IPS DF 4.7 (cell line): Measurements from ENCODE around the gene TMEM98.
"Not testable (repeated sequence)": the region's sequence is repeated elsewhere in the genome, so short reads cannot be mapped to it uniquely, and the experiment has no call there.

Experiments used
- DNase-seq: peaks from one replicate; pipeline ENCODE4 v3.0.0-alpha.2; 2013; ENCODE audit warnings: low spot score; ENCODE audit errors: extremely low read depth

TMEM98 gene

DNA sequence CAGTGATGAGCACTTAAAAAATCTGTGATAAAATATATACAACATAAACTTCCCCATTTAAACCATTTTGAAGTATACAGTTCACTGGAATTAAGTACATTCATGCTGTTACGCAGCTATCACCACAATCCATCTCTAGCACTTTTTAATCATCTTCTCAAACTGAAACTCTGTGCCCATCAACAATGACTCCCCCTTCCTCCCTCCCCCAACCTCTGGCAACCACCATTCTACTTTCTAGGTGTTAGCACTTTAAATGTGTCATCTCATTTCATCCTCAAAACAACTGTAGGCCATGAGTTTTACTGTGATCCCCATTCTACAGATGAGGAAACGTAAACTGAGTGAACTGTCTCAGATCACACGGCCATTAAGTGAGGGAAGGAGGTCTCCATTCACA lies 13.8 kb upstream of the TMEM98 start:
- no peak for DNase-seq

DNA sequence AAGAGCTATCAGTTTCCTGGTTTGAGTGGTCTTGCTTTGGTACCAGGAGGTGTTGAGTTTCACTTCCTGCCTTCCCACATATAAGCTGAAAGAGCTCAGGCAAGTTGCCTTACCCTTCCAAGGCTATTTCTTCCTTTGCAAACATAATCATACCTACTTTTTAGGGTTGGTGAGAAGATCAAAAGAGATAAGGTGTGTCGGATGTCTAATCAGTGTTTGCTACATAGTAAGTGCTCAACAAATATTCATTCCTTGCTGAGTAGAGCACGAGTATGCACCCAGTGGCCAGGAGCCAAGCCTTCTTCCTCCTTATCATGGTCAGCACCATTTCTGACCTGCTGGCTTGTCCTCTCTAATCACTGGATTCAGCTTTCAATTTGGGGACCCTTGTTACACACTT lies 12.7 kb upstream of the TMEM98 start:
- DNase-seq, result no peak

DNA sequence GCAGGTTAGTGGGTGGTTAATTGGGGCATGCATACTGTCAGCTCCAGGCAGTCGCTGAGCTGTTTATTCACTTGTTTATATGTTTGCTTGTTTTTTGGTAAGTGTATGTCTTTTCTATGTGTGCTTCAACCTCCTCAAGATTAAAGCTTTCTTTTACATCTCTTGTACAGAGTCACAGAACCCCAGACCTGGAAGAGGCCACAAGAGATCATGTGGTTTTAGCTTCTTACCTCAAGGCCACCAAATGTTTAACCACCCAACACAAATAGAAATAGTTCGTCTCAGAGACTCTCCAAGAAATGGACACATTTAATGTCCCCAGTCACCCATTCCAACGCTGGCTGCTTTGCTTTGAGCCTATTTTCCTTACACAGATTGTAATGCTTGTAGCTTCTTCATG lies 11.8 kb upstream of the TMEM98 start:
- no peak for DNase-seq

DNA sequence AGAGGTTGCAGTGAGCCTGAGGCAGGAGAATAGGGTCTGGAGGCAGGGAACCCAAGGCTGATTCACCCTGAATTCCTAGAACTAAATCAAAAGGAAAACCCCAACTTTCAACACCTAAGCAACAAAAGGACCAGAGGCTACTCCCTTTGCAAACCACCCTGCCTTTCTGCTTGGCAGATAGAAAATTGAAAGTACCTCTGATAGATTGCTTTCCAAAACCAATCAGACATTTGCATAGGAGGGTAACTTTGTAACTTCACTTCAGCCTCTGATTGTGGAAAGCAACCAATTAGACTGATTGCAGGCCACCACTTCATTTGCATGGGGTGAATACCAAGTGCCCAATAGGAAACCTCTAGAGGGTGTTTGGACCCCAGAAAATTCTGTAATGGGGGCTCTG lies 10.9 kb upstream of the TMEM98 start:
- no peak for DNase-seq

DNA sequence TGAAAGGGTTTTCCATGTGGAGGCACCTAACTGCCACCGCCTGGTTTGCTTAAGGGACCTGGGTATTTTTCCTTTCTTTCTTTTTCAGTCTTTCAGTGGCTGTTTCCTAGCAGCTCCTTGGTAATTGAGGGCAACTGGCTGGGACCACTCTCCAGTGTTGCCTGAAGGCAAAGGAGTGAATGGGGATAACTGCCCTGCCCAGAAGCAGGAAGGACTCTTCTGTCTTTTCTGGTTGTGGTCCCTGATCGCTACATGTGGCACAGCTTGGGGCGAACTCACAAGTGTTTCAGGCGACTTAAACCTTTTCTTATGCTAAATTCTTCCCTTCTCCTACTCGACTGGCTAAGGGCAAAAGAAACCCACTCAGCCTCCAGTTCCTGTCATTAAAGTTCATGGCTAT lies 10.1 kb upstream of the TMEM98 start:
- no peak for DNase-seq

DNA sequence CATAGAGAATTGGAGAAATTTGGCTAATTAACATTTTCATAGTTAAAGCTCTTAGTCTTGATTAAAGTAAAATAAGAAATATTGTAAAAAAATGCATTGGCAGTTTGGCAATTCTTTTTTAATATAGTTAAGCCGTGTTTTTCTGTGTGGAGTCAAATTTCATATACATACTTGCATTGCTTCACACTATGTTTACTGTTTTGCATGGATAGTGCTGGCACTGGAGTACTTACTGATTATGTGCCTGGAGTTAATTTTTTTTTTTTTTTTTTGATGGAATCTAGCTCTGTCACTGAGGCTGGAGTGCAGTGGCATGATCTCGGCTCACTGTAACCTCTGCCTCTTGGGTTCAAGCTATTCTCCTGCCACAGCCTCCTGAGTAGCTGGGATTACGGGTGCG lies 8.1 kb upstream of the TMEM98 start:
- DNase-seq, result not testable (repeated sequence)

DNA sequence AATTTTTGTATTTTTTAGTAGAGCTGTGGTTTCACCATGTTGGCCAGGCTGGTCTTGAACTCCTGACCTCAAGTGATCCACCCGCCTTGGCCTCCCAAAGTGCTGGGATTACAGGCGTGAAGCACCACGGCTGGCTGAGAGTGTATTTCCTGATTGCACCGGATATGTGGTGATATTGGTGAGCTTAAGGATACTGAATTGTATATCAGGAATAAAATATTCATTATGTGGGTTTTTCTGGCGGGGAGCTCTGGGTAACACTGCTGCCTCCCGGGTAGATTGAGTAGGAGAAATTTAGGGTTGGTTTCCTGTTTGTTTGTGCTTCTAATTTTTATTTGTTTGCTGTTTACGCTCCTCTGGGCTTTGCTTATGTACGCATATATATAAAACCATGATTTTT lies 7.7 kb upstream of the TMEM98 start:
- DNase-seq, result no peak

DNA sequence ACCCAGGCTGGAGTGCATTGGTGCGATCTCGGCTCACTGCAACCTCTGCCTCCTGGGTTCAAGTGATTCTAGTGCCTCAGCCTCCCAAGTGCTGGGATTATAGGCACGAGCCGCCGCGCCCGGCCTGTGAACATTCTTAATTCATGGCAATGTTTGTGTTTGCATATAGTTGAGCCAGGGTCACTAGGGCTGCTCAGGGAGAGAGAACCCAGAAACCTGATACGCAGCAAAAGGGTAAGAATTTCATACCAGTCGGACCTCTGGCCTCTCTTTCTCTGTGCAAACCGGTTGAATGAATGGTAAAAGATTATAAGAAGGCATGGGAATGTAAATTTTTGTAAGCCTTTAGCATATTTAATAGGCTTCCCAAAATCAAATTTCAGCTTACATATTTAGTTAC lies 6.9 kb upstream of the TMEM98 start:
- DNase-seq, result no peak

DNA sequence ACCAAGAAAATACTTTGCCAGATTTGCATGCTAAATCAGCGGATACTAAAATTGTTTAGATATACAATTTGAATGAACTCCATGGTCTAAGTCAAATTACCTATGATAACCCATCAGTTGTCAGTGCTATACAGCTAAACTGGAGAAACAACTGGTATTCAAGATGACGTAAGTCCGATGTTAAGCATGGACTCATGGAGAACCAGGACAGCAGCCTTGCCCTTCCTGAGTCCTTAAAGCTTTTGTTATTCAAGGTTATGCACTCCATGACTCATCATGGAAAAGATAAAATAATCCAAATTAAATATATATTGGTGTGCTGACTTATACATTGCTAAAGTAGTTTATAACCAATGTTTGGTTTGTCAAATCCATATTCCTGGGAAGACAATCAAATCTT lies 4.0 kb upstream of the TMEM98 start:
- DNase-seq, result not testable (repeated sequence)

DNA sequence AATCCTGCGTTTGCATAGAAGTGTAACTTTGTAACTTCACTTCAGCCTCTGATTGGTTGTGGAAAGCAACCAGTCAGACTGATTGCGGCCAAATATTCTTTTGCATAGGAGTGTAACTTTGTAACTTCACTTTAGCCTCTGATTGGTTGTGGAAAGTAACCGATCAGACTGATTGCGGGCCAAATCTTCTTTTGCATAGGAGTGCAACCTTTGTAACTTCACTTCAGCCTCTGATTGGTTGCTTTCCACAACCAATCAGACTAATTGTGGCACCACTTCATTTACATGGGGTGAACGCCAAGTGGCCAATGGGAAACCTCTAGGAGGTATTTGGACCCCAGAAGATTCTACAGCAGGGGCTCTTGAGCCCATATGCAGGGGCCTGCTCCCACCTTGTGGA lies 1.8 kb upstream of the TMEM98 start:
- DNase-seq, result no peak

DNA sequence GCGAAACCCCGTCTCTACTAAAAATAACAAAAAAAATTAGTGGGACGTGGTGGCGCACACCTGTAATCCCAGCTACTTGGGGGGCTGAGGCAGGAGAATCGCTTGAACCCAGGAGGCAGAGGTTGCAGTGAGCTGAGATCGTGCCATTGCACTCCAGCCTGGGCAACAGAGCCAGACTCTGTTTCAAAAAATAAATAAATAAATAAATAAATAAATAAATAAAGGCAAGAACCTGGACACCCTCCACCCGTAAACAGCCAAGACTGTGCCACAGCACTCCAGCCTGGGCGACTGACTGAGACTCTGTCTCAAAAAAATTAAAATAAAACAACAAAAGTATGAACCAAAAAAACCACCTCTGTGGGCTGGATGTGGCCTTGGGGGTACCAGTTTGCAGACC lies 1.2 kb upstream of the TMEM98 start:
- DNase-seq, result not testable (repeated sequence)

DNA sequence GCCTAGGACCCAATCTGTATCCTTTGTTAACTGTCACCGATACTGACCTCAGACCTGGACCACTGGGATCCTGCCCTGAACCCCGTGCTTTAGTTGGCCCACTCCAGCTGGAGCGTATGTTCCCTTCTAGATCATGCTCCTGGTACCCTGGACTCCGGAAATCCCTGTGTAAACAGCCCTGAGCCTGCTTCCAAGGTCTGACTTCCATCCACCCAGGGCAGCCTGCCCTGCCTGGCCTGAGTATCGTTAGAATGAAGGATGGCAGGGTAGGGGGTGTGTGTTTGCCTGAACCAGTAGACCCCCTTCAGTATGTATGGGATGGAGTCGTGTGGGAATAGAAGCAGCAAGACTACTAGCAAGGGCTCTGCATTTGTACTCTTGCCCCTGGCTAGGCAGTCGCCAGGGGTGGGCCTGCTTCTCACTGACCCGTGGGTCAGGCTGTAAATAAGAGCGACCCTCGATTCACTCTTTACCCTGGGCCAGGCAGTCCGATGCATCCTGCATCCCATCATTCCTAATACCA lies 691 bp upstream of the TMEM98 start:
- DNase-seq, result no peak

DNA sequence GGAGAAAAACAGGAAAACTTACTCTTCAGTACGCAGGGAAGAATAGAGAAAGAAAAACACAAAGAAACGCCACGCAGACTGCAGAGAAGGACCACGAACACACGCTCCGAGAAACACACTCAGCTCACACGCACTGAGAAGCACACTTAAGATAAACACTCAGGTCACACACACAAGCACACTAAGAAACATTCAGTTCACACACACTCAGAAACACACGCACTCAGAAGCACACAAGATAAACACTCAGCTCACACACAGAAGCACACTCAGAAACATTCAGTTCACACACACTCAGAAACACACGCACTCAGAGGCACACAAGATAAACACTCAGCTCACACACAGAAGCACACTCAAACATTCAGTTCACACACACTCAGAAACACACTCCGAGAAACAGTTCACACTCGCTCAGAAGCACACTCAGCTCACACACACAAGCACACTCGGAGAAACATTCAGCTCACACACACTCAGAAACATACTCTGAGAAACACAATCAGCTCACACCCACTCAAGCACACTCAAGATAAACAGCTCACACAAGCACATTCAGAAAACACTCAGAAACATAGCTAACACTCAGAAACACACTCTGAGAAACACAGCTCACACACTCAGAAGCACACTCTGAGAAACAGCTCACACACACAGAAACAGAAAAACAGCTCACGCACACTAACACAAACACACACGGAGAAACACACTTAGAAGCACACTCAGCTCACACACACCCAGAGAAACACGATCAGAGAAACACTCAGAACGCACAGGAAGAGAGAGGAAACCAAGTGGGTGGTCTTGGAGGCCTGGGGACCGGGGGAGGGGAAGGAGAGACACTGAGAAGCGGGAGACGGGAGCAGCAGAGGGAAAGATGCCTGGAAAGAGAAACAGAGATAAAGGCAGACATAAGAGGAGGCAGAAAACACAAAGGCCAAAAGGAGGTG lies 908 bp downstream of the TMEM98 start:
- DNase-seq, result no peak

DNA sequence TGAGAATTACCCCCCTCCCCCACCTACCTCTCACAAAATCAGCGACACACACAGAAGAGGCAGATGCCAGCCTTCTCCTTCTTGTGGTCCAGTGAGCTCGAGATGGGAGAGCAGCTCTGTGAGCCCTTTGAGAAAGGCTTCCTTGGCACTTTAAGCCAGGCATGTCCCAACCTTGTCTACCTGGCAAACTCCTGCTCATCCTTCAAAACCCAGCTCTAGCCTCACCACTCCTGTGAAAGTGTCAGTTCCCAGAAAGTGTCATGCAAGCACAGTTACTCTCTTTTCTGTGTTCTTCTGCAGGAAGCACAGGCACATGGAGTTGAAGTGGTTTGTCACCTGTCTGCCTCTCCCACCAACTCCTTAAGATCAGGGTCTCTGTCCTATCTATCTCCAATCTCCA lies 1.6 kb downstream of the TMEM98 start:
- DNase-seq, result no peak

DNA sequence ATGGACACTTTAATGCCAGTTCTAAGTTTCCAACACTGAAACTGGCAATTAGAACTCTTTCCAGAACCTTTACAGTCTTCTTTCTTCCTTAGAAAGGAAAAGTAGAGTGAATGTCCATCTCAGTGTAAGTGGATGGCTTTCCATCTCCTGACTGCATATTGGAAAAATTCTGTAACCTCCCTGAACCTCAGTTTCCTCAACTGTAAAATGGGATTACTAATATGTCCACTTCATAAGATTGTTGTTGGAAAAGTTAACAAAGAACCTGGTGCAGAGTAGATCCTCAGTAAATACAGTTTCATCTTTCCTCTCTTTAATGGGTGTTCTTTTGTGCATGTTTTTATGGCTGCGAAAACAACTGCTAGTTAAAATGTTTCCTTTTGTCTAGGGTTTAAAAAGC lies 2.6 kb downstream of the TMEM98 start:
- no peak for DNase-seq

DNA sequence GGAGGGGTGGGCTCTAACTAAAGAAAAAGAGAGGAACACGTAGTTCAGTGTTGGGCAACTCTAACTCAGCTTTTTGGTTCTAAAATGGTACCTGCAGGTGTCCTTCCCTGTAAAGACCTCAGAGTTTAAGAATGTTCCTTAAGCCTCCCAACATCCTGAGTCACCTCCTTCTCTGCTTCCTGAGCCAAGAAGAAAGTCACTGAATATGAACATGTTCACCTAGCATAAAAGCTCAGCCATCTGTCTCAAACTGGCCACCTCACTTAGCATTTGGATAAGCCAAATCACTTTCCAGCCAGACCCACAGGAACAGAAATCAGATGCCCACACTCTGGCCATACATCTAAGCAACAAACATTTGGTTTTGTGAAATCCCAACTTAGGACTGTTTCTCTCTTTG lies 3.7 kb downstream of the TMEM98 start:
- no peak for DNase-seq

DNA sequence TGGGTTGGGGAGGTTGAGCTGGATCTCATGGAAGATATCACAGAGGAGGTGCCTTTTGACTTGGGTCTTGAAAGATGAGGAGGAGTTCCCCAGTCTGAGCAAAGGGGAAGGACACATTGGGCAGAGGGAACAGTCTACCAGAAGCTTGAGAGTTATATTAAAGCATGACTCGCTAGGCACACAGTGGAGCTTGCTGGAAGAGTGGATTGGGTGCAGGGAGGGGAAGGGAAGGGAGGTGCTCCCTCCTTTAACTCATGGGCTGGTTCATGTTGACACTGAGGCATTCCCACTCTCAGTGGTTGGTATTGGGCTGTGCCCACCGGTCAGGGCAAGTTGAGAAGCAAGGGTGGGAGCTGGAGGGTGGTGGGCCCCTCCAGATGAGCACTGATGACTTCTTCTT lies 5.9 kb downstream of the TMEM98 start:
- no peak for DNase-seq

DNA sequence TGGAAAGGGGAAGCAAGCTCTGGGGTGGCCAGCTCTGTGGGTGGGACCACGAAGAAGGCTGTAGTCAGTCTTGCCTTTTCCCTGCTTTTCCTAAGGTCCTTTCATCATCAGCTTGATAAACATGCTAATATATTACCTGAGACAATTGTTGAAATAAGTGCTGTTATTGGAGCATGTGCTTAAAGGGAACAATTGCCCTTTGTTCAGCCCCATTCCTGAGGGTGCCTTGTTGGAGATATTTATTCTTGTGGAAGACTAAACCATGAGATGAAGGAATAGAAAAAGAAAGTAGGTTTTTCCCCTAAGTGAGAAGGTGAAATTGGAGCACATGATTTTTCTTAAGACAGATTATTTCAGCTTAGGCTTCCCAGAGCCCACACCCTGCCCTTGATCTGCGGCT lies 7.8 kb downstream of the TMEM98 start:
- DNase-seq, result no peak

DNA sequence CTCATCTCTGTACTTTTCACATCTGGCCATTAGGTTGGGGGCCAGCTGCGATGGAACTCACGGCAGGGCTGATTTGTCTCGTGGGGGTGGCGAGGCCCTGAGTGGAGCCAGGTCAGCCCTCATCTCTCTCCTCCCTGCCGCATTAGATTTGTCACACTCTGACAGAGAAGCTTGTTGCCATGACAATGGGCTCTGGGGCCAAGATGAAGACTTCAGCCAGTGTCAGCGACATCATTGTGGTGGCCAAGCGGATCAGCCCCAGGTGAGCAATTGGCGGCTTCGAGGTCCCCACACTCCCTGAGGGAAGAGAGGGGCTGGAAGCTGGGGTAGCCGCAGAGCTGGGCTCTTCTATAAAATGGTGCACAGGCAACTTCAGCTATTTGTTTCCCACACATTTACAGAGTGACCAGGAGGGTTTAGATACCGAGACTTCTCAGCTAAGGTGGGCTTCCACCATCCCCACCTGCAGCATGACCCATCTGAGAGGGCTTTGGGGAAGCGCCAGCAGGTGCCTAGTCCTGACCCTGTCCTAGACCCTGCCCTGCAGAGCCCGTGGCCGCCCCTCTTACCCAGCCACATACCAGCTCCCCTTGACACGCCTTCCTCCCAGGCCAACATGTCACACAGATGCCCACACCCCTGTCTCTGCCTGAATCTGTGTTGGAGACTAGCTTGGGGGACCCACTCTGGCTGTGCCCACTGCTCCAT lies 8.4 kb downstream of the TMEM98 start:
- DNase-seq, result no peak

DNA sequence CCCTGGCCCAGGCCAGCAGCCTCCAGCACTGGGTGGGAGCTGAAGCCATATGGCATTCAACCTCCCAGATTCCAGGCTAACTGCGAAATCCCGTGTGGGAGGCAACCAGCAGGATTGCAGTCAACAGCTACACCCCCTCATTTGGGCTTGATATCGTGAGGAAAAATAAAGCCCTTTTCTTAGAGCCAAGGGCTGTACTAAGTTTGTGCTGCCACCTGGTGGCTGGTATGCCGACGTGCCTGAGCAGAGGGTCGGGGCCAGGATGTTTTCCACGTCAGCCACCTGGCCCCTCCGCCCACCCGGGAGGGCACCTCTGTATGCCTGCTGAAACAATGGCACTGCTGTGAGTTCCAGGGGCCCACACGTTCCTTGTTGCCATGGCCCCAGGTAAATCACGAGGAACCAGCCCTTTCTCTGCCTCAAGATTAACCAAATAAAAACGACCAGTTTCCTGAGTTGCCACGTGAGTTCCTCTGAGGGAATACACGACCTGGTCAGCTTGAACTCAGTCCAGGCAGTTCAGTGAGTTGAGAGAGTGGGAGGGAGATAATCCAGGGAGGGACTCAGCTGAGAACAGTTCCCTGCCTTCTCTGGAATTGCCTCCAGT lies 9.0 kb downstream of the TMEM98 start:
- DNase-seq, result peak; percentile 62

DNA sequence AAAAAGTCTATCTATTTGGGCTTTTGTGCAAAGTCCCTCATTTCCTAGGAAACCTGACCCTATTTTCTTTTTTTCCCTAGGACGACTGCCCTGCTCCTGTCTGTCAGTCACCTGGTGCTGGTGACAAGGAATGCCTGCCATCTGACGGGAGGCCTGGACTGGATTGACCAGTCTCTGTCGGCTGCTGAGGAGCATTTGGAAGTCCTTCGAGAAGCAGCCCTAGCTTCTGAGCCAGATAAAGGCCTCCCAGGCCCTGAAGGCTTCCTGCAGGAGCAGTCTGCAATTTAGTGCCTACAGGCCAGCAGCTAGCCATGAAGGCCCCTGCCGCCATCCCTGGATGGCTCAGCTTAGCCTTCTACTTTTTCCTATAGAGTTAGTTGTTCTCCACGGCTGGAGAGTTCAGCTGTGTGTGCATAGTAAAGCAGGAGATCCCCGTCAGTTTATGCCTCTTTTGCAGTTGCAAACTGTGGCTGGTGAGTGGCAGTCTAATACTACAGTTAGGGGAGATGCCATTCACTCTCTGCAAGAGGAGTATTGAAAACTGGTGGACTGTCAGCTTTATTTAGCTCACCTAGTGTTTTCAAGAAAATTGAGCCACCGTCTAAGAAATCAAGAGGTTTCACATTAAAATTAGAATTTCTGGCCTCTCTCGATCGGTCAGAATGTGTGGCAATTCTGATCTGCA lies 12.9 kb downstream of the TMEM98 start:
- no peak for DNase-seq
